Measurements from ENCODE around the gene KASH5.
"Not testable (repeated sequence)": the region's sequence is repeated elsewhere in the genome, so short reads cannot be mapped to it uniquely, and the experiment has no call there.

KASH5 gene

GRCh38 chr19:49368711-49369358, 19.2 kb upstream of the KASH5 start:
- Histone ChIP-seq H3K4me3 (ENCODE audit: low read length) (no peak overlapping the region), H3K36me3 (ENCODE audit: insufficient read depth, low read length) (no peaks in the 10 kb centered on the region), H2AFZ (ENCODE audit: low read depth, low read length) (no peak overlapping the region), H3K27me3 (ENCODE audit: insufficient read depth, low read length) (no peaks in the 10 kb centered on the region), H3K9me3 (ENCODE audit: low read length) (peaks cover 13% of the 10 kb centered on the region), H3K4me1 (ENCODE audit: insufficient read depth, low read length) (no peaks in the 10 kb centered on the region)

GRCh38 chr19:49371184-49371583, 16.9 kb upstream of the KASH5 start:
- H3K27me3 ChIP-seq (ENCODE audit: insufficient read depth, low read length): no peaks in the 10 kb centered on the region
- H3K36me3 ChIP-seq (ENCODE audit: insufficient read depth, low read length): no peaks in the 10 kb centered on the region
- peaks cover 13% of the 10 kb centered on the region for H3K9me3 ChIP-seq (ENCODE audit: low read length)
- no peak overlapping the region for H2AFZ ChIP-seq (ENCODE audit: low read depth, low read length)
- H3K4me3 ChIP-seq (ENCODE audit: low read length): no peak overlapping the region
- H3K4me1 ChIP-seq (ENCODE audit: insufficient read depth, low read length): no peaks in the 10 kb centered on the region

GRCh38 chr19:49373174-49373573, 14.9 kb upstream of the KASH5 start:
- not testable (repeated sequence) for H3K4me3 ChIP-seq (ENCODE audit: low read length); H3K4me1 ChIP-seq (ENCODE audit: insufficient read depth, low read length); H3K27me3 ChIP-seq (ENCODE audit: insufficient read depth, low read length); H3K36me3 ChIP-seq (ENCODE audit: insufficient read depth, low read length); H2AFZ ChIP-seq (ENCODE audit: low read depth, low read length)
- H3K9me3 ChIP-seq (ENCODE audit: low read length): peaks cover 13% of the 10 kb centered on the region

- H3K36me3 ChIP-seq (ENCODE audit: insufficient read depth, low read length): no peaks in the 10 kb centered on the region
- no peaks in the 10 kb centered on the region for H3K27me3 ChIP-seq (ENCODE audit: insufficient read depth, low read length)
- H3K4me3 ChIP-seq (ENCODE audit: low read length): no peak overlapping the region
- H3K9me3 ChIP-seq (ENCODE audit: low read length): peaks cover 3% of the 10 kb centered on the region
- no peak overlapping the region for H2AFZ ChIP-seq (ENCODE audit: low read depth, low read length)
- H3K4me1 ChIP-seq (ENCODE audit: insufficient read depth, low read length): no peaks in the 10 kb centered on the region
These were observed 13.2 kb upstream of the KASH5 start for GRCh38 chr19:49374665-49375434.

- no peaks in the 10 kb centered on the region for H3K27me3 ChIP-seq (ENCODE audit: insufficient read depth, low read length)
- no peaks in the 10 kb centered on the region for H3K36me3 ChIP-seq (ENCODE audit: insufficient read depth, low read length)
- no peaks in the 10 kb centered on the region for H3K9me3 ChIP-seq (ENCODE audit: low read length)
- no peaks in the 10 kb centered on the region for H3K4me1 ChIP-seq (ENCODE audit: insufficient read depth, low read length)
- H2AFZ ChIP-seq (ENCODE audit: low read depth, low read length): no peak overlapping the region
- H3K4me3 ChIP-seq (ENCODE audit: low read length): no peak overlapping the region
These were observed 9.5 kb upstream of the KASH5 start for GRCh38 chr19:49378512-49378911.

GRCh38 chr19:49380391-49380790, 7.7 kb upstream of the KASH5 start:
- H3K36me3 ChIP-seq (ENCODE audit: insufficient read depth, low read length): no peaks in the 10 kb centered on the region
- H2AFZ ChIP-seq (ENCODE audit: low read depth, low read length): no peak overlapping the region
- H3K9me3 ChIP-seq (ENCODE audit: low read length): no peaks in the 10 kb centered on the region
- H3K4me3 ChIP-seq (ENCODE audit: low read length): no peak overlapping the region
- no peaks in the 10 kb centered on the region for H3K27me3 ChIP-seq (ENCODE audit: insufficient read depth, low read length)
- no peaks in the 10 kb centered on the region for H3K4me1 ChIP-seq (ENCODE audit: insufficient read depth, low read length)

GRCh38 chr19:49382639-49383038, 5.4 kb upstream of the KASH5 start:
- Histone ChIP-seq H3K9me3 (ENCODE audit: low read length) (no peaks in the 10 kb centered on the region), H3K4me3 (ENCODE audit: low read length) (no peak overlapping the region), H3K27me3 (ENCODE audit: insufficient read depth, low read length) (no peaks in the 10 kb centered on the region), H2AFZ (ENCODE audit: low read depth, low read length) (no peak overlapping the region), H3K4me1 (ENCODE audit: insufficient read depth, low read length) (no peaks in the 10 kb centered on the region), H3K36me3 (ENCODE audit: insufficient read depth, low read length) (no peaks in the 10 kb centered on the region)

GRCh38 chr19:49383599-49383998, 4.5 kb upstream of the KASH5 start:
- no peaks in the 10 kb centered on the region for H3K4me1 ChIP-seq (ENCODE audit: insufficient read depth, low read length)
- no peaks in the 10 kb centered on the region for H3K27me3 ChIP-seq (ENCODE audit: insufficient read depth, low read length)
- no peaks in the 10 kb centered on the region for H3K9me3 ChIP-seq (ENCODE audit: low read length)
- H2AFZ ChIP-seq (ENCODE audit: low read depth, low read length): no peak overlapping the region
- H3K36me3 ChIP-seq (ENCODE audit: insufficient read depth, low read length): no peaks in the 10 kb centered on the region
- no peak overlapping the region for H3K4me3 ChIP-seq (ENCODE audit: low read length)

- Histone ChIP-seq H3K4me1 (ENCODE audit: insufficient read depth, low read length) (no peaks in the 10 kb centered on the region), H3K27me3 (ENCODE audit: insufficient read depth, low read length) (peaks cover 5% of the 10 kb centered on the region), H3K36me3 (ENCODE audit: insufficient read depth, low read length) (no peaks in the 10 kb centered on the region), H3K4me3 (ENCODE audit: low read length) (no peak overlapping the region), H2AFZ (ENCODE audit: low read depth, low read length) (no peak overlapping the region), H3K9me3 (ENCODE audit: low read length) (no peaks in the 10 kb centered on the region)
These were observed 1.4 kb downstream of the KASH5 start for GRCh38 chr19:49389406-49389805.

GRCh38 chr19:49390131-49390928, 2.3 kb downstream of the KASH5 start:
- H3K9me3 ChIP-seq (ENCODE audit: low read length): no peaks in the 10 kb centered on the region
- H3K4me3 ChIP-seq (ENCODE audit: low read length): no peak overlapping the region
- no peaks in the 10 kb centered on the region for H3K4me1 ChIP-seq (ENCODE audit: insufficient read depth, low read length)
- H3K36me3 ChIP-seq (ENCODE audit: insufficient read depth, low read length): no peaks in the 10 kb centered on the region
- no peak overlapping the region for H2AFZ ChIP-seq (ENCODE audit: low read depth, low read length)
- peaks cover 5% of the 10 kb centered on the region for H3K27me3 ChIP-seq (ENCODE audit: insufficient read depth, low read length)

- no peak overlapping the region for H2AFZ ChIP-seq (ENCODE audit: low read depth, low read length)
- no peaks in the 10 kb centered on the region for H3K36me3 ChIP-seq (ENCODE audit: insufficient read depth, low read length)
- peaks cover 5% of the 10 kb centered on the region for H3K27me3 ChIP-seq (ENCODE audit: insufficient read depth, low read length)
- no peak overlapping the region for H3K4me3 ChIP-seq (ENCODE audit: low read length)
- no peaks in the 10 kb centered on the region for H3K4me1 ChIP-seq (ENCODE audit: insufficient read depth, low read length)
- H3K9me3 ChIP-seq (ENCODE audit: low read length): no peaks in the 10 kb centered on the region
These were observed 2.9 kb downstream of the KASH5 start for GRCh38 chr19:49390929-49391359.

- H2AFZ ChIP-seq (ENCODE audit: low read depth, low read length): no peak overlapping the region
- no peaks in the 10 kb centered on the region for H3K36me3 ChIP-seq (ENCODE audit: insufficient read depth, low read length)
- no peaks in the 10 kb centered on the region for H3K4me1 ChIP-seq (ENCODE audit: insufficient read depth, low read length)
- H3K9me3 ChIP-seq (ENCODE audit: low read length): no peaks in the 10 kb centered on the region
- H3K4me3 ChIP-seq (ENCODE audit: low read length): no peak overlapping the region
- H3K27me3 ChIP-seq (ENCODE audit: insufficient read depth, low read length): peaks cover 5% of the 10 kb centered on the region
These were observed 3.7 kb downstream of the KASH5 start for GRCh38 chr19:49391581-49392399.

Measured in neuron (in vitro differentiated cells).